ENCODE results near the gene PAFAH1B2.

The PAFAH1B2 gene

DNA sequence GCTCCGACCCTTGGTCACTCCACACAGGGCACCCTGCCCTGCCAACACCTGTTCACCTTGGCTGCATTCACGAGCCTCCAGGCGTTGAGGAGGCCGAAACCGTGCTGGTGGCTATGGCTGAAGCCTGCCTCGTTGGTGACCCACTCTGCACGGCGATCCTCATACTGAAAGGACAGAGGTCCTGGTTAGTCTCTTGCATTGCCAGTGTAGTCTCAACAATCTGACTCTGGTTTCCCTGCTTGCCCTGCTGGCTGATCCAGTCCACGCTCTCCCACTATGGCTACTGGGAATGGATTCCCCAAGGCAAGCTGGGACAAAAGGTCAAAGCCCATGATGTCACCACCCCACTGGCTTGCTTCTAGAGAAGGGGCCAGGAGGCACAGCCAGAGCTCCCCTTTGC, 74.9 kb downstream of the PAFAH1B2 start:
- no peak for TF ChIP-seq EZH2phosphoT487 (conservative IDR thresholded peaks at IDR 0.05; ENCODE audit: low read length)
- TF ChIP-seq CTCF (IDR thresholded peaks at IDR 0.05; ENCODE audit: insufficient read depth, low read length, poor library complexity, severe bottlenecking): no peak
- H3K79me2 ChIP-seq (ENCODE audit: insufficient read depth, low read length): no peaks in the 10 kb centered on the region
- H2AFZ ChIP-seq (ENCODE audit: low read depth, low read length, severe bottlenecking): no peak overlapping the region
- H3K27ac ChIP-seq (ENCODE audit: low read depth, low read length): no peak overlapping the region
- H3K9me2 ChIP-seq (replicated peaks; ENCODE audit: insufficient read depth, low read length): no peaks in the 10 kb centered on the region
- H3K4me3 ChIP-seq (ENCODE audit: insufficient read depth, low read length, poor library complexity, severe bottlenecking): no peak overlapping the region
- H3F3A ChIP-seq (ENCODE audit: insufficient read depth): no peaks in the 10 kb centered on the region
- no peak overlapping the region for H3K4me2 ChIP-seq (ENCODE audit: low read depth, low read length, poor library complexity, severe bottlenecking)
- no peaks in the 10 kb centered on the region for H3K9me3 ChIP-seq (ENCODE audit: insufficient read depth, low read length)
- no peaks in the 10 kb centered on the region for H3K36me3 ChIP-seq (ENCODE audit: low read length)
- no peak overlapping the region for H3K9ac ChIP-seq (ENCODE audit: low read length)
- H3K27me3 ChIP-seq (ENCODE audit: low read length): no peaks in the 10 kb centered on the region
- no peaks in the 10 kb centered on the region for H4K20me1 ChIP-seq (ENCODE audit: low read depth, low read length)

GRCh38 chr11:117219455-117219854, 75.4 kb downstream of the PAFAH1B2 start:
- TF ChIP-seq CTCF (IDR thresholded peaks at IDR 0.05; ENCODE audit: insufficient read depth, low read length, poor library complexity, severe bottlenecking): no peak
- no peak for TF ChIP-seq EZH2phosphoT487 (conservative IDR thresholded peaks at IDR 0.05; ENCODE audit: low read length)
- Histone ChIP-seq H2AFZ (ENCODE audit: low read depth, low read length, severe bottlenecking) (no peak overlapping the region), H3K4me3 (ENCODE audit: insufficient read depth, low read length, poor library complexity, severe bottlenecking) (no peak overlapping the region), H3K9me2 (replicated peaks; ENCODE audit: insufficient read depth, low read length) (no peaks in the 10 kb centered on the region), H3K9ac (ENCODE audit: low read length) (no peak overlapping the region), H3K36me3 (ENCODE audit: low read length) (no peaks in the 10 kb centered on the region), H4K20me1 (ENCODE audit: low read depth, low read length) (no peaks in the 10 kb centered on the region), H3F3A (ENCODE audit: insufficient read depth) (no peaks in the 10 kb centered on the region), H3K4me2 (ENCODE audit: low read depth, low read length, poor library complexity, severe bottlenecking) (no peak overlapping the region), H3K9me3 (ENCODE audit: insufficient read depth, low read length) (no peaks in the 10 kb centered on the region), H3K27ac (ENCODE audit: low read depth, low read length) (no peak overlapping the region), H3K27me3 (ENCODE audit: low read length) (no peaks in the 10 kb centered on the region), H3K79me2 (ENCODE audit: insufficient read depth, low read length) (no peaks in the 10 kb centered on the region)

DNA sequence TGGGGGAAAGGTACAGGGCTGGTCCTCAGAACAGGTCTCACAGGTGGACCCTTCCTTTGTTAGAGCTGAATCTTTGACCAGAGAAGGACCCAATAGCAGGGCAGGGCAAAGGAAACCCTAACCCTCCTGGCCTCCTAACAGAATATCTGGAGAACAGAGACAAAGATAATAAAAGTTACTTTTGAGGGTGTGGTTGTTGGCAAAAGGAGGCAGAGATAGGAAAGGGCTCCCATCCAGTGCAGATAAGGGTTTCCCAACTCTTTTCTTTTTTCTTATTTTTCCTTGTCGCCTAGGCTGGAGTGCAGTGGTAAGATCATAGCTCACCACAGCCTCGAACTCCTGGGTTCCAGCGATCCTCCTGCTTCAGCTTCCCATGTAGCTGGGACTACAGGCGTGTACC, 75.9 kb downstream of the PAFAH1B2 start:
- H3K9me2 ChIP-seq (replicated peaks; ENCODE audit: insufficient read depth, low read length): no peaks in the 10 kb centered on the region
- no peaks in the 10 kb centered on the region for H4K20me1 ChIP-seq (ENCODE audit: low read depth, low read length)
- no peak overlapping the region for H3K4me3 ChIP-seq (ENCODE audit: insufficient read depth, low read length, poor library complexity, severe bottlenecking)
- H3K36me3 ChIP-seq (ENCODE audit: low read length): no peaks in the 10 kb centered on the region
- no peaks in the 10 kb centered on the region for H3F3A ChIP-seq (ENCODE audit: insufficient read depth)
- no peak overlapping the region for H3K9ac ChIP-seq (ENCODE audit: low read length)
- no peaks in the 10 kb centered on the region for H3K9me3 ChIP-seq (ENCODE audit: insufficient read depth, low read length)
- H3K27ac ChIP-seq (ENCODE audit: low read depth, low read length): no peak overlapping the region
- no peaks in the 10 kb centered on the region for H3K79me2 ChIP-seq (ENCODE audit: insufficient read depth, low read length)
- no peak overlapping the region for H2AFZ ChIP-seq (ENCODE audit: low read depth, low read length, severe bottlenecking)
- H3K4me2 ChIP-seq (ENCODE audit: low read depth, low read length, poor library complexity, severe bottlenecking): no peak overlapping the region
- H3K27me3 ChIP-seq (ENCODE audit: low read length): no peaks in the 10 kb centered on the region
- no peak for TF ChIP-seq EZH2phosphoT487 (conservative IDR thresholded peaks at IDR 0.05; ENCODE audit: low read length)
- TF ChIP-seq CTCF (IDR thresholded peaks at IDR 0.05; ENCODE audit: insufficient read depth, low read length, poor library complexity, severe bottlenecking): no peak

- no peaks in the 10 kb centered on the region for H3K9me2 ChIP-seq (replicated peaks; ENCODE audit: insufficient read depth, low read length)
- H2AFZ ChIP-seq (ENCODE audit: low read depth, low read length, severe bottlenecking): no peak overlapping the region
- H3K4me3 ChIP-seq (ENCODE audit: insufficient read depth, low read length, poor library complexity, severe bottlenecking): no peak overlapping the region
- TF ChIP-seq EZH2phosphoT487 (conservative IDR thresholded peaks at IDR 0.05; ENCODE audit: low read length) (no peak), CTCF (IDR thresholded peaks at IDR 0.05; ENCODE audit: insufficient read depth, low read length, poor library complexity, severe bottlenecking) (no peak)
- no peaks in the 10 kb centered on the region for H3K79me2 ChIP-seq (ENCODE audit: insufficient read depth, low read length)
- H3F3A ChIP-seq (ENCODE audit: insufficient read depth): no peaks in the 10 kb centered on the region
- no peak overlapping the region for H3K9ac ChIP-seq (ENCODE audit: low read length)
- no peaks in the 10 kb centered on the region for H3K9me3 ChIP-seq (ENCODE audit: insufficient read depth, low read length)
- H3K27ac ChIP-seq (ENCODE audit: low read depth, low read length): no peak overlapping the region
- no peak overlapping the region for H3K4me2 ChIP-seq (ENCODE audit: low read depth, low read length, poor library complexity, severe bottlenecking)
- H4K20me1 ChIP-seq (ENCODE audit: low read depth, low read length): no peaks in the 10 kb centered on the region
- H3K27me3 ChIP-seq (ENCODE audit: low read length): no peaks in the 10 kb centered on the region
- no peaks in the 10 kb centered on the region for H3K36me3 ChIP-seq (ENCODE audit: low read length)
These were observed 76.5 kb downstream of the PAFAH1B2 start for GRCh38 chr11:117220568-117220967.

Data from SU-DHL-6 (cell line).